ENCODE data around the gene MTX2. TPM values are rescaled to one million over a fixed set of nuclear protein-coding genes. Genes with fewer than 3 reads are reported as not detected.
"Not testable (repeated sequence)": the region's sequence is repeated elsewhere in the genome, so short reads cannot be mapped to it uniquely, and the experiment has no call there.

MTX2 gene
- total and polyA plus RNA-seq, 4 donors: 11.8 to 23.5 (median 12.7) TPM

- no peak for TF ChIP-seq FOXA1 (IDR thresholded peaks at IDR 0.05)
- no peak for TF ChIP-seq EGR1 (IDR thresholded peaks at IDR 0.05; ENCODE audit: low read depth in 2 of 2)
- TF ChIP-seq JUND (IDR thresholded peaks at IDR 0.05): no peak
- TF ChIP-seq NR2F2 (IDR thresholded peaks at IDR 0.05): no peak
- TF ChIP-seq REST (IDR thresholded peaks at IDR 0.05): no peak
- TF ChIP-seq MAX (IDR thresholded peaks at IDR 0.05): no peak
- TF ChIP-seq HNF4A (conservative IDR thresholded peaks at IDR 0.05): no peak
- TF ChIP-seq FOXA2 (IDR thresholded peaks at IDR 0.05): no peak
- TF ChIP-seq ZBTB33 (IDR thresholded peaks at IDR 0.05): no peak
- no peak for TF ChIP-seq ATF3 (IDR thresholded peaks at IDR 0.05)
- no peak for TF ChIP-seq HNF4G (IDR thresholded peaks at IDR 0.05)
- no peak for TF ChIP-seq RAD21 (IDR thresholded peaks at IDR 0.05)
- no peaks in the 10 kb centered on the region for H3K9me3 ChIP-seq (ENCODE audit: control insufficient read depth in 4 of 4, low read length in 3 of 4)
- 82% methylated on average over 3 of the region's 3 CpGs for WGBS
- H3K4me3 ChIP-seq (ENCODE audit: low read depth in 1 of 3, low read length in 3 of 3): no peak overlapping the region
- H3K27me3 ChIP-seq (ENCODE audit: control insufficient read depth in 4 of 4, insufficient read depth in 4 of 4, low read length in 3 of 4): no peaks in the 10 kb centered on the region
- no peak overlapping the region for H3K9ac ChIP-seq (ENCODE audit: low read depth in 1 of 2, low read length in 2 of 2)
- peaks cover 0 to 1% (median 0%) of the 10 kb centered on the region in 4 donors for H3K36me3 ChIP-seq (ENCODE audit: control insufficient read depth in 4 of 4, insufficient read depth in 3 of 4, low read depth in 1 of 4, low read length in 3 of 4)
- H3K4me1 ChIP-seq (ENCODE audit: control insufficient read depth in 4 of 4, insufficient read depth in 4 of 4, low read length in 3 of 4): peaks cover 0 to 2% (median 0%) of the 10 kb centered on the region in 4 donors
- no peak for DNase-seq (ENCODE audit: low spot score)
- H3K27ac ChIP-seq (ENCODE audit: low read depth in 1 of 2, low read length in 2 of 2): no peak overlapping the region
Observed at GRCh38 chr2:176293334-176293733, 24.1 kb downstream of the MTX2 start.

GRCh38 chr2:176297067-176297466 is 27.8 kb downstream of the MTX2 start:
- H3K4me3 ChIP-seq (ENCODE audit: low read depth in 1 of 3, low read length in 3 of 3): no peak overlapping the region
- H3K27me3 ChIP-seq (ENCODE audit: control insufficient read depth in 4 of 4, insufficient read depth in 4 of 4, low read length in 3 of 4): no peaks in the 10 kb centered on the region
- whole genome bisulfite sequencing: 80% methylated on average over 3 of the region's 3 CpGs
- H3K9ac ChIP-seq (ENCODE audit: low read depth in 1 of 2, low read length in 2 of 2): no peak overlapping the region
- H3K36me3 ChIP-seq (ENCODE audit: control insufficient read depth in 4 of 4, insufficient read depth in 3 of 4, low read depth in 1 of 4, low read length in 3 of 4): peaks cover 0 to 2% (median under 1%) of the 10 kb centered on the region in 4 donors
- no peaks in the 10 kb centered on the region for H3K4me1 ChIP-seq (ENCODE audit: control insufficient read depth in 4 of 4, insufficient read depth in 4 of 4, low read length in 3 of 4)
- H3K27ac ChIP-seq (ENCODE audit: low read depth in 1 of 2, low read length in 2 of 2): no peak overlapping the region
- H3K9me3 ChIP-seq (ENCODE audit: control insufficient read depth in 4 of 4, low read length in 3 of 4): no peaks in the 10 kb centered on the region
- no peak for TF ChIP-seq FOXA1 (IDR thresholded peaks at IDR 0.05)
- no peak for DNase-seq (ENCODE audit: low spot score)

- WGBS: 97% methylated on average over 1 of the region's 1 CpG
- no peak for TF ChIP-seq YY1 (IDR thresholded peaks at IDR 0.05)
- no peak for TF ChIP-seq SP1 (IDR thresholded peaks at IDR 0.05)
- TF ChIP-seq JUND (IDR thresholded peaks at IDR 0.05): no peak
- no peak for TF ChIP-seq HNF4G (IDR thresholded peaks at IDR 0.05)
- no peak for TF ChIP-seq GABPA (IDR thresholded peaks at IDR 0.05 in 1 of 2, conservative IDR thresholded peaks at IDR 0.05 in 1 of 2)
- TF ChIP-seq RAD21 (IDR thresholded peaks at IDR 0.05): no peak
- no peak for TF ChIP-seq MAX (IDR thresholded peaks at IDR 0.05)
- no peak for TF ChIP-seq FOXA2 (IDR thresholded peaks at IDR 0.05)
- no peaks in the 10 kb centered on the region for H3K9me3 ChIP-seq (ENCODE audit: control insufficient read depth in 4 of 4, low read length in 3 of 4)
- no peak overlapping the region for H3K9ac ChIP-seq (ENCODE audit: low read depth in 1 of 2, low read length in 2 of 2)
- no peak overlapping the region for H3K27ac ChIP-seq (ENCODE audit: low read depth in 1 of 2, low read length in 2 of 2)
- H3K4me1 ChIP-seq (ENCODE audit: control insufficient read depth in 4 of 4, insufficient read depth in 4 of 4, low read length in 3 of 4): no peaks in the 10 kb centered on the region
- peaks cover 0 to 2% (median under 1%) of the 10 kb centered on the region in 4 donors for H3K36me3 ChIP-seq (ENCODE audit: control insufficient read depth in 4 of 4, insufficient read depth in 3 of 4, low read depth in 1 of 4, low read length in 3 of 4)
- H3K27me3 ChIP-seq (ENCODE audit: control insufficient read depth in 4 of 4, insufficient read depth in 4 of 4, low read length in 3 of 4): no peaks in the 10 kb centered on the region
- H3K4me3 ChIP-seq (ENCODE audit: low read depth in 1 of 3, low read length in 3 of 3): no peak overlapping the region
- DNase-seq (ENCODE audit: low spot score): no peak
Observed at GRCh38 chr2:176297737-176298136, 28.5 kb downstream of the MTX2 start.

- not testable (repeated sequence) for H3K27me3 ChIP-seq (ENCODE audit: control insufficient read depth in 4 of 4, insufficient read depth in 4 of 4, low read length in 3 of 4); H3K9ac ChIP-seq (ENCODE audit: low read depth in 1 of 2, low read length in 2 of 2); H3K4me3 ChIP-seq (ENCODE audit: low read depth in 1 of 3, low read length in 3 of 3); H3K27ac ChIP-seq (ENCODE audit: low read depth in 1 of 2, low read length in 2 of 2); H3K9me3 ChIP-seq (ENCODE audit: control insufficient read depth in 4 of 4, low read length in 3 of 4); H3K4me1 ChIP-seq (ENCODE audit: control insufficient read depth in 4 of 4, insufficient read depth in 4 of 4, low read length in 3 of 4); DNase-seq (ENCODE audit: low spot score); H3K36me3 ChIP-seq (ENCODE audit: control insufficient read depth in 4 of 4, insufficient read depth in 3 of 4, low read depth in 1 of 4, low read length in 3 of 4)
- 92% methylated on average over 1 of the region's 1 CpG for WGBS
Observed at GRCh38 chr2:176306020-176306419, 36.8 kb downstream of the MTX2 start.

Data from liver (tissue), 9 donors.